H1 (cell line): ENCODE results near the gene ACTR8. TPM values are rescaled to one million over a fixed set of nuclear protein-coding genes. Genes with fewer than 3 reads are reported as not detected.

Source experiments
- CTCF ChIP-seq, 3 experiments: IDR thresholded peaks; 1 replicate in 2 of 3; 2 replicates in 1 of 3; pipeline versions ENCODE4 v1.5.1 to v1.6.1; 2011; ENCODE audit warnings: low read length in 3 of 3, mild to moderate bottlenecking in 3 of 3, inconsistent platforms in 2 of 3, low read depth in 1 of 3, moderate library complexity in 1 of 3; ENCODE audit not compliant: insufficient read depth in 1 of 3; ENCODE audit errors: control extremely low read depth in 1 of 3
- polyA plus RNA-seq, 7 experiments: library from polyadenylated mRNA; depleted of rRNA in 3 of 7; stranded (reverse) in 5 of 7; unstranded in 2 of 7; fragments of >200 nt in 5 of 7; fragments of 200-250 nt in 2 of 7; gene quantifications; 1 replicate in 5 of 7; 2 replicates in 1 of 7; 4 replicates in 1 of 7; pipeline versions ENCODE4 v1.2.1 to v1.2.3, GENCODE V29; 2011 to 2013; ENCODE audit warnings: missing spikeins in 2 of 7, mixed read lengths in 2 of 7
- total RNA-seq: library from RNA; stranded (reverse); fragmentation: NEBNext Ultra II Directional; extraction: Animal tissue kit (Norgen Biotek cat#: 25700); gene quantifications from 2 replicates; pipeline ENCODE4 v1.2.1, GENCODE V29; 2021

Gene ACTR8
- total and polyA plus RNA-seq, 2 of the 8 experiments (the other 6 are each of a cell fraction or from before 2014, with no cell fraction given) = 8.3 to 26.9 TPM

- no peak for TF ChIP-seq CTCF (IDR thresholded peaks at IDR 0.05; ENCODE audit: control extremely low read depth in 1 of 3, insufficient read depth in 1 of 3, low read depth in 1 of 3, low read length in 3 of 3)
- TF ChIP-seq, all 59 proteins: peak for 0
These were observed 31.4 kb upstream of the ACTR8 start (continued) for GRCh38 chr3:53913401-53913800.
